ENCODE data around the gene HABP2. TPM values are rescaled to one million over a fixed set of nuclear protein-coding genes. Genes with fewer than 3 reads are reported as not detected.

The HABP2 gene
- total RNA-seq, 4 donors from 2014 or later: not detected

DNA sequence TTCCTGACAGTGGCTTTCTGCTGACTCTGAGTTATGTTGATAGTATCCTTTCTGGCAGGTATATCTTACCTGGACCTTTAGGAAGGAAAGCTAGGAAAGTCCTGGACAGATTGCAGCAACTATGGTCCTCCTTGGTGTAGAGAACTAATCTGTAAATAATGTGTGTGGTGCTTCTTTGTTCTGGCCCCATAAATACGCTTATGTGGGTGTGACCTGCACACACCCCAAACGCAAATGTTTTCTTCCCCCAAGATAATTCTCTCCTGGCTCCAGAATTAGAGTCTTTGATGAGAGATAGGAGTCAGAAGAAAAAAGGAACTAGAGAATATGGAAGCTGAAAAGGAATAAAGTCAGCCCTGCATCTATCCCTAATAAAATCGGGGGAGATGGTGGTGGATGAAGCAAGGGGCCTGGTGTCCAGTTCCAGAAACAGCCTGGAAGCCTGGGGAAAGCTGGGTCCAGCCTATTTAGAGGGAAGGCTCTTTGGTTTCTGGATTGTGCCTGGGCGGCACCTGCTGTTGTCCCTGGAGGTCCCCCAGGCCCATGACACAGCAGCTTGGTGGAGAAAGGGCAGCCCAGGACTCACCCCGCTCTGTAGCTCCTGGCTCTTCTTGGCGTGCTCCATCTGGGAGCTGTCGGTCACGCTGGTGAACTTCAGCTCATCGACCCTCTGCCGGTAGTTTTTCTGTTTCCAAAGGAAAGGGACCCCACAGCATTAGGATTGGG lies 72.8 kb downstream of the HABP2 start:
- Histone ChIP-seq H3K36me3 (no peaks in the 10 kb centered on the region), H3K27me3 (peaks cover 4% of the 10 kb centered on the region), H3K27ac (no peak overlapping the region), H3K9me3 (no peaks in the 10 kb centered on the region), H3K4me1 (peaks cover 0 to 23% (median 6%) of the 10 kb centered on the region in 3 donors), H3K4me3 (no peak overlapping the region)
- WGBS, 2 donors (ENCODE audit: low coverage in 1 of 2): 84 to 92% methylated on average over 2 to 9 of the region's 10 CpGs
- no peak for ATAC-seq
- TF ChIP-seq POLR2A (IDR thresholded peaks at IDR 0.05): no peak
- TF ChIP-seq POLR2AphosphoS5 (IDR thresholded peaks at IDR 0.05): no peak
- TF ChIP-seq EP300 (IDR thresholded peaks at IDR 0.05): no peak
- TF ChIP-seq, protein P1, sequence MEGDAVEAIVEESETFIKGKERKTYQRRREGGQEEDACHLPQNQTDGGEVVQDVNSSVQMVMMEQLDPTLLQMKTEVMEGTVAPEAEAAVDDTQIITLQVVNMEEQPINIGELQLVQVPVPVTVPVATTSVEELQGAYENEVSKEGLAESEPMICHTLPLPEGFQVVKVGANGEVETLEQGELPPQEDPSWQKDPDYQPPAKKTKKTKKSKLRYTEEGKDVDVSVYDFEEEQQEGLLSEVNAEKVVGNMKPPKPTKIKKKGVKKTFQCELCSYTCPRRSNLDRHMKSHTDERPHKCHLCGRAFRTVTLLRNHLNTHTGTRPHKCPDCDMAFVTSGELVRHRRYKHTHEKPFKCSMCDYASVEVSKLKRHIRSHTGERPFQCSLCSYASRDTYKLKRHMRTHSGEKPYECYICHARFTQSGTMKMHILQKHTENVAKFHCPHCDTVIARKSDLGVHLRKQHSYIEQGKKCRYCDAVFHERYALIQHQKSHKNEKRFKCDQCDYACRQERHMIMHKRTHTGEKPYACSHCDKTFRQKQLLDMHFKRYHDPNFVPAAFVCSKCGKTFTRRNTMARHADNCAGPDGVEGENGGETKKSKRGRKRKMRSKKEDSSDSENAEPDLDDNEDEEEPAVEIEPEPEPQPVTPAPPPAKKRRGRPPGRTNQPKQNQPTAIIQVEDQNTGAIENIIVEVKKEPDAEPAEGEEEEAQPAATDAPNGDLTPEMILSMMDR (IDR thresholded peaks at IDR 0.05): no peak

GRCh38 chr10:113626809-113627355 lies 74.0 kb downstream of the HABP2 start:
- WGBS, 2 donors (ENCODE audit: low coverage in 1 of 2): 47 to 58% methylated on average over 2 of the region's 5 CpGs
- TF ChIP-seq POLR2A (IDR thresholded peaks at IDR 0.05): no peak
- no peaks in the 10 kb centered on the region for H3K36me3 ChIP-seq
- H3K9me3 ChIP-seq: no peaks in the 10 kb centered on the region
- ATAC-seq: no peak
- H3K4me3 ChIP-seq: no peak overlapping the region
- peaks cover 0 to 23% (median 6%) of the 10 kb centered on the region in 3 donors for H3K4me1 ChIP-seq
- H3K27me3 ChIP-seq: no peaks in the 10 kb centered on the region
- H3K27ac ChIP-seq: no peak overlapping the region

DNA sequence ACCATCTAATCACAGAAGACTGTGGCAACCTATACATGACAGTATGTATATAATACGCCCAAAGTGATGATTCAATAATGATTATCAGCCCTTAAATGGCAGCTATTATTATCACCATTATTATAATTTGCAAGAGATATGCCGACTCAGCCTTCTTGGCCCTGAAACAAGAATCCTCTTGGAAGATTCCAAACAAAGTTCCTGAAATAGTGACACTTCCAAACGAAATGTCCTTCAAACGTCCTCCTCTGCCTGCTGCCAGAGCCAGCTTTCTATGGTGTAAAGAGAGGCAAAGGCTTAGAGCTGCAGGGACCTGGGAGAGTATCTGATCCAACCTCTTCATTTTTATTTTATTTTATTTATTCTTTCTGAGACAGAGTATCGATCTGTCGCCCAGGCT lies 75.0 kb downstream of the HABP2 start:
- Histone ChIP-seq H3K27me3 (no peaks in the 10 kb centered on the region), H3K36me3 (no peaks in the 10 kb centered on the region), H3K4me3 (no peak overlapping the region), H3K9me3 (no peaks in the 10 kb centered on the region), H3K27ac (no peak overlapping the region), H3K4me1 (peaks cover 0 to 23% (median 6%) of the 10 kb centered on the region in 3 donors)
- WGBS, 2 donors (ENCODE audit: low coverage in 1 of 2): 25 to 51% methylated on average over 5 to 6 of the region's 6 CpGs
- ATAC-seq: no peak
- TF ChIP-seq POLR2A (IDR thresholded peaks at IDR 0.05) (no peak), EP300 (IDR thresholded peaks at IDR 0.05) (no peak), POLR2AphosphoS5 (IDR thresholded peaks at IDR 0.05) (no peak)
- TF ChIP-seq, protein P1 (IDR thresholded peaks at IDR 0.05): no peak

- 100% methylated on average over 1 of the region's 2 CpGs for WGBS, 2 donors (ENCODE audit: low coverage in 1 of 2)
- Histone ChIP-seq H3K36me3 (no peaks in the 10 kb centered on the region), H3K27ac (no peak overlapping the region), H3K9me3 (no peaks in the 10 kb centered on the region), H3K4me1 (peaks cover 0 to 23% (median 6%) of the 10 kb centered on the region in 3 donors), H3K27me3 (no peaks in the 10 kb centered on the region), H3K4me3 (no peak overlapping the region)
- TF ChIP-seq POLR2A (IDR thresholded peaks at IDR 0.05): no peak
- TF ChIP-seq EP300 (IDR thresholded peaks at IDR 0.05): no peak
- TF ChIP-seq, protein P1 (IDR thresholded peaks at IDR 0.05): no peak
- no peak for TF ChIP-seq POLR2AphosphoS5 (IDR thresholded peaks at IDR 0.05)
- ATAC-seq: no peak
Observed at GRCh38 chr10:113628607-113629153, 75.8 kb downstream of the HABP2 start.

GRCh38 chr10:113630929-113631533 lies 78.2 kb downstream of the HABP2 start:
- 82 to 93% methylated on average over 3 to 4 of the region's 5 CpGs for WGBS, 2 donors (ENCODE audit: low coverage in 1 of 2)
- H3K9me3 ChIP-seq: no peaks in the 10 kb centered on the region
- TF ChIP-seq POLR2A (IDR thresholded peaks at IDR 0.05) (no peak), EP300 (IDR thresholded peaks at IDR 0.05) (no peak), POLR2AphosphoS5 (IDR thresholded peaks at IDR 0.05) (no peak)
- TF ChIP-seq, protein P1 (IDR thresholded peaks at IDR 0.05): no peak
- no peak overlapping the region for H3K27ac ChIP-seq
- peaks cover 0 to 23% (median 6%) of the 10 kb centered on the region in 3 donors for H3K4me1 ChIP-seq
- no peaks in the 10 kb centered on the region for H3K27me3 ChIP-seq
- no peak overlapping the region for H3K4me3 ChIP-seq
- no peak for ATAC-seq
- no peaks in the 10 kb centered on the region for H3K36me3 ChIP-seq

Measured in gastroesophageal sphincter (tissue), 4 donors.